ENCODE measurements around the gene KLF5.

DNA sequence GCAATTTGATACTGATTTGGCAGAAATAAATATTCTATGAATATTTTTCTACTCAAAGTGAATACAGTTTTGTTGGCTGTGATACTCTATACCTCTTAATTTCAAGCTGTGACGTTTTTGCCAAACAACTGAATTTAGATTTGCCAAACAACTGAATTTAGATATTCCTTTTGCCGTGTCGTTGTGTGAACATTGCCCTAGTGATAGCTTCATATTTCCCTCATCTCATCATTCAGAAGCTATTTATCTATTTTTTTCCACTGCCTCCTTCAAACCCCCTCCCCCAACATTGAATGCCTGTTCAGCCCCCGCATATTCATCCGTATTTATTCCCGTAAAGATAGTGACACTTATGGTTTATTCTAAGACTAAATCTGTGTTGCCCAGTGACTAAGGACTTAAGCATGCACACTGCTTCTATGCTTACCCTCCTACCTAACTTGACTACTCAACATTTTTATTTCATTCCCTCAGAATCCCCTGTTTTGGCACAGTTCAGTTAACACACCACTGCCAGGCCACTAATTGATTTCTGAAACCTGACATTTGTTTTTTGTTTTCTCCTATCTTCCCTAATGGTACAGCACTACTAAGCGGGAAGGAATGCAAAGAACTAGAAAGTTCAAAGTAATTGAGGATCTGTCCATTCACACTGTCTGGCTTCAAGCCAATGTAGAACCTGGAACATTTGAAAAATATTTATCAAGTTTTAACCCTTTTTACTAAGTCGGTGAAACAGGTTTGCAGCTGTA is 2.8 kb upstream of the KLF5 start:
- TF ChIP-seq CTCF (IDR thresholded peaks at IDR 0.05) (no peak), EZH2phosphoT487 (IDR thresholded peaks at IDR 0.05) (no peak), EZH2 (IDR thresholded peaks at IDR 0.05) (no peak)
